GM18873 (cell line): ENCODE data around the gene NPY4R2.
"Not testable (repeated sequence)": the region's sequence is repeated elsewhere in the genome, so short reads cannot be mapped to it uniquely, and the experiment has no call there.

Source experiments
- ATAC-seq: cut with Tn5 transposase; IDR thresholded peaks from one replicate; pipeline ENCODE4 v1.9.1; 2021; ENCODE audit warnings: mild to moderate bottlenecking, moderate library complexity, moderate number of reproducible peaks; ENCODE audit not compliant: unreplicated experiment, low FRiP score

NPY4R2 gene

GRCh38 chr10:47928225-47928624, 9.8 kb downstream of the NPY4R2 start:
- not testable (repeated sequence) for ATAC-seq

GRCh38 chr10:47932824-47933223, 14.4 kb downstream of the NPY4R2 start:
- ATAC-seq: not testable (repeated sequence)

GRCh38 chr10:47933462-47933861, 15.0 kb downstream of the NPY4R2 start:
- ATAC-seq: not testable (repeated sequence)

GRCh38 chr10:47936772-47937228, 18.3 kb downstream of the NPY4R2 start:
- ATAC-seq: not testable (repeated sequence)

DNA sequence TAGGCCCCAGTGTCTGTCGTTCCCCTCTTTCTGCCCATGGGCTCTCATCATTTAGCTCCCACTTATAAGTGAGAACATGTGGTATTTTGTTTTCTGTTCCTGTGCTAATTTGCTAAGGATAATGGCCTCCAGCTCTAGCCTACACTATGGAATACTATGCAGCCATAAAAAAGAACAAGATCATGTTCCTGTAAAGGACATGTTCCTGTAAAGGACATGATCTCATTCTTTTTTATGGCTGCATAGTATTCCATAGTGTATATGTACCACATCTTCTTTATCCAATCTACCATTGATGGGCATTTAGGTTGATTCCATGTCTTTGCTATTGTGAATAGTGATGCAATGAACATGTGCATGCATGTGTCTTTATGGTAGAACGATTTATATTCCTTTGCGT, 19.2 kb downstream of the NPY4R2 start:
- ATAC-seq: not testable (repeated sequence)

DNA sequence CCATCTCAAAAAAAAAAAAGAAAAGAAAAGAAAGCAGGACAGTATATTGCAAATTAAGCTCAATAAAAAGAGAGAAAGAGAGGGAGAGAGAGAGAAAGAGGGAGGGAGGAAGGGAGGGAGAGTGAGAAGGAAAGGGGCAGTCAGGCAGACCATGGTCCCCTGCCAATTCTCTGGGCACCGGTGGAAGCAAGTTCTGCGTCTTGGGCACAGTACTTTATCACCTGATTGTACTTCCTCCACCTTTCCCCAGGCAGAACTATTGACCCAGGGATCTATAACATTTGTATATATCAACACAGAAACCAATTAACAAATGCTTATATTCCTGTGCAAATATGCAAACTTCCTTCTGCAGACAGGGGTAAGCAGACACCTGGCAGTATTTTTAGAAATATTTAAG, 22.4 kb downstream of the NPY4R2 start:
- not testable (repeated sequence) for ATAC-seq

- not testable (repeated sequence) for ATAC-seq
These were observed 22.9 kb downstream of the NPY4R2 start for GRCh38 chr10:47941379-47941778.

- ATAC-seq: not testable (repeated sequence)
These were observed 24.0 kb downstream of the NPY4R2 start for GRCh38 chr10:47942351-47943019.

DNA sequence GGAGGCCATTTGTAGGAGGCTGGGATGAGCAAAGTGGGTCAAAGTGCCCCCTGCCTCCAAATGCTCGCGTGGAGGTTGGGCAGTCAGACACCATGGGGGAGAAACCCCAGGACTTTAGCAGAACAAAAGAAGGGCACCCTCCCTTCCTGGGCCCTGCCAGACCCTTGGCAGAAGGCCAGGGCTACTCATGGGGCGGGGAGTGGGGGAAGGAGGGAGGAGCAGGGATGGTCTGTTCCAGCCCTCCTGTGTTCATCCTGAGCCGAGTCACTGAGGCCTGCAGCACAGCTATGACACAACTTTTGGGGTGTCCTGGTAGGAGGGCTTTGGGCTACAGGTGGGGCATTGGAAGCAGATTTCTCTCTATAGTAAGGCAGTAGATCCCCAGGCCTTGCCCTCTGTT, 24.9 kb downstream of the NPY4R2 start:
- not testable (repeated sequence) for ATAC-seq

GRCh38 chr10:47947424-47947823, 29.0 kb downstream of the NPY4R2 start:
- not testable (repeated sequence) for ATAC-seq

DNA sequence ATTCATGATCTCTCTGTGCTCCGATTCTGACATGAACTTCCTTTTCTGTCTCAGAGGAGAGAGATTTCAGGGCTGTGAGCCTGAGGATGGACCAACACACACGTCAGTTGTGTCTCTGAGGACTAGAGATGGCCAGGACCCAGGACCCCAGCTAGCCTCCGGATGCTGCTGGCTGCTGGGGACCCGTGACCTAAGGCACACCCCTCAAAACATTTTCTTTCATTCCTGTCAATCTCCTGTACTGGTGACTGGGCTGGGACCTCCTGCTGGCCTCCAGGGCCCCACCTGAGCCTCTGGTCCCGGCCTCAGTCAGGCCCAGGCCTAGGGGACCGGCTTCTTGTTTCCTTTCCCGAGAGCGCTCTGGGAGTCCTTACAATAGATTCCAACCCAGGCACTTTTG, 38.7 kb downstream of the NPY4R2 start:
- ATAC-seq: not testable (repeated sequence)

- ATAC-seq: not testable (repeated sequence)
These were observed 41.2 kb downstream of the NPY4R2 start for GRCh38 chr10:47959677-47960076.

DNA sequence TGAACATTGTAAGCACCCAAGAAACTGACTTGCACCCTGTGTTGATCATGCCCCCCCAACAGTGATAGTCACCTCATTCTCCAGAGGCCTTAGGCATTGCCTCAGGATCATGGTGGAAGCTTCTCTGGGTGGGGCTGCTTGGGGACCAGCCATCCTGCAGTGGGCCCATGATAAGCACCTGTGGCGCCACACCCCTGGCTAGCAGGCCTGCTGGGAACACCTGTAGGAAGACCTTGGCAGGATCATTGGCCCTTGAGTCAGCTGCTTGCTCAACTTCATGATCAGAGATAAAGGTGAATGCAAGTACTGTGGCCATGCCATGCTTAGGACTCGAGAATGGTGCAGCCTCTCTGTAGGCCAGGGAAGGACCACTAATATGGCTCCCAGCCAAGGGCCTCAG, 42.2 kb downstream of the NPY4R2 start:
- not testable (repeated sequence) for ATAC-seq

DNA sequence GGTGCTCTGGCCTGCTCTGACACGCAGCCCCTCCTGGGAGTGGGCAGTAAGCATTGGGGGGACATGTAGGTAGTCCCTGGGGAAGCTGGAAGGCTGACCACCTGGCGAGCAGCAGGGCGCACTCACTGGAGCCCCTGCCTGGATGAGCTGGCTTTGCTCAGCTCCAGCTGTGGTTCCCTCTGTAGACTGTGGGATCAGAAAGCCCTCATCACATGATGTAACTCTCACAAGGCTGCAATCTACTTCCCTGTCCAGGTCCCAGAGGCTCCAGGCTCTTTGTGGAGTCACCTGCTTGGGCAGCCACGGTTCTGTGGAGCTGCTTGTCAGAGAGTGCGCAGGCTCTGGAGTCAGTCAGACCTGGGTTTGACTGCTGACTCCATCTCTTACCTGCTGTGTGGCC, 44.3 kb downstream of the NPY4R2 start:
- ATAC-seq: not testable (repeated sequence)

DNA sequence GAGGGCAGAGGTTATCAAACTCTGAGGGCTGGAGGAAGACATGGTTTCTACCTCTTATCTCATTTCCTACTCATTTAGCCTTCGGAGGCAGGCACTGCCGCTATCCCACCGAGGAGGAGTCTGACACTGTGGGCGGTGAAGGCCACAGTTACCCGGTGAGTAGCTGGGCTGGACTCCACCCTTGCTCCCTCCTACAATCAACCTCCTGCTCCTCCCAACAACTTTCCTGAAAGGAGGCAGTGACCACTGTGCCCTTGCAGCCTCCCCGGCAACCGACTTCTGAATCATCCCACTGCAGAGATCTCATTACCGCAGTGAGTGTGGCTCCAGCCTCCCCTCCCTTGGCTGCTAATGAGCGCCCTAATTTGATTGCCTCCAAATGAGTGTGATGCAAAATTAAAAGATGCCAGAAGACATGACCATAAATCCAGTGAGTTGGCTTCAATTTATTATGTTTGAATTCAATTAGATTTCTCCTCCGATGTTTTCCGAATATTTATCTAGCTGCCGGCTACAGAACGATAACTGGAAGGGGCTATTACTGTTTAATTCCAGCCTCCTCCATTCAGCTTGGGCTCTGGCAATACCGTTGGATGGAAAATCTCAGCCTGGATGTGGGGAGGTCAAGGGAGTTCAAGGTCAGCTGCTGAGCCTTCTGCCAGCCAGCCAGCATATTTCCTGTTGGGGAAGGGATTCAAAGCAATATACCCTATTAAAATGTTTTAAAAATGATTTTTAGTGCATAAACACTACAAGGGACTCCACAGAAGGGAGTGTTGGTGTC, 46.0 kb downstream of the NPY4R2 start:
- not testable (repeated sequence) for ATAC-seq

DNA sequence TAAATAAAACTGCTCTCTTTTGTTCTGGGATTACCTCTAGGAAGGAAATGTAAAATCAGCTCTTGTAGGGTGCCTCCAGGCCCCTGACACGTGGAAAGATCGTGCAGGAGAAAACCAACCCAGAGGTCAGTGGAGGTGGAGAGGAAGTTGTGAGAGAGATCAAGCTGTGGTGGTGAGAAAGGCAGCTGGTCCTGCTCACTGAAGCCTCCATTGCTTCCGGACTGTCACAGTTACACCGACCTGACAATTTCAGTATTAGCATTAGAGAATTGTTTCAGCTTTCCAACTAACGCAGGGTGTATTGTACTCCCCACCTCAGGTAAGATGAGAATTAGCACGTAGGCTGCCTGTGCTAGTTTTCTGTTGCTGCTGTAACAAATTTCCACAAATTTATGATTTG, 50.5 kb downstream of the NPY4R2 start:
- ATAC-seq: peak; percentile 75

DNA sequence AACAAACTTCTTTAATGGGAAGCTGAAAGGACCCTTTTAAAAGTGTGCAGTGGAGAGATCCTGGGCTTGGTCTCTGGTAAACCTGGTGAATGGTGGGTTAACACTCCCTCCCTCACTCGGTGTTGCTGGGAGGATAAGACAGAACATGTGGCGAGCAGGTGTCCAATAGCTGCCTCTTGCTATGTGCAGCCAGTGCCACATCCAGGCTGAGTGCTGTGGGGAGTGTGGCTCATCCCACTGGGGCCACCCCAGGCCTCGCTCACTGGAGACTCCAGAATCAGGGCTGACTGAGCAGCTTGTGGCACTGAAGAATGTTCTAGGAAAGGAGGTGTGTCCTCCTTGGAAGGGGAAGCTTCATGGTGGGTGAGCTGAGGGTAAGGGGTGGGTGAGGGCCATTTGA, 51.6 kb downstream of the NPY4R2 start:
- ATAC-seq: not testable (repeated sequence)

- not testable (repeated sequence) for ATAC-seq
These were observed 53.1 kb downstream of the NPY4R2 start for GRCh38 chr10:47971598-47971997.

- not testable (repeated sequence) for ATAC-seq
These were observed 53.6 kb downstream of the NPY4R2 start for GRCh38 chr10:47972077-47972476.
